Adrenal gland (tissue), 12 donors: ENCODE results near the gene UNC5A. TPM values are rescaled to one million over a fixed set of nuclear protein-coding genes. Genes with fewer than 3 reads are reported as not detected.

ENCODE experiments used
- DNase-seq, 7 donors: peaks; one replicate each; pipeline ENCODE4 v3.0.0-alpha.2; 2019 to 2020
- H3K27ac ChIP-seq, 5 donors: fragments of 200-600 bp; sonication (generic) in 4 of 5; 1 replicate in 3 of 5; 2 replicates in 2 of 5; pipeline versions ENCODE4 v1.5.1 to v1.8.0; 2016 to 2020; ENCODE audit warnings: mild to moderate bottlenecking in 1 of 5
- H3K27me3 ChIP-seq: fragments of 200-600 bp; 2 replicates; pipeline ENCODE4 v1.8.0; 2021
- H3K36me3 ChIP-seq, 2 donors: fragments of 200-600 bp; replicated peaks in 1 of 2; 1 replicate in 1 of 2; 2 replicates in 1 of 2; pipeline versions ENCODE4 v1.5.1 to v1.8.0; 2018 to 2022
- H3K4me1 ChIP-seq, 2 donors: fragments of 200-600 bp; replicated peaks in 1 of 2; 1 replicate in 1 of 2; 2 replicates in 1 of 2; pipeline versions ENCODE4 v1.5.1 to v1.8.0; 2018 to 2021
- H3K4me3 ChIP-seq, 4 donors: fragments of 200-600 bp; sonication (generic) in 3 of 4; one replicate each; pipeline ENCODE4 v1.5.1; 2016 to 2018
- H3K9me3 ChIP-seq, 3 donors: fragments of 200-600 bp; sonication (generic) in 1 of 3; replicated peaks in 1 of 3; 1 replicate in 2 of 3; 2 replicates in 1 of 3; pipeline versions ENCODE4 v1.5.1 to v1.8.0; 2016 to 2021
- CTCF ChIP-seq, 6 experiments: fragments of 450-650 bp in 4 of 6; fragments of 200-600 bp in 2 of 6; sonication (generic) in 1 of 6; IDR thresholded peaks; 1 replicate in 5 of 6; 2 replicates in 1 of 6; pipeline versions ENCODE4 v1.5.1 to v1.8.0; 2016 to 2021; ENCODE audit warnings: antibody characterized with exemption in 6 of 6, mild to moderate bottlenecking in 2 of 6, moderate library complexity in 1 of 6
- POLR2A ChIP-seq, 2 donors: fragments of 450-650 bp; IDR thresholded peaks; one replicate each; pipeline ENCODE4 v1.6.1; 2017; ENCODE audit warnings: antibody characterized with exemption in 2 of 2, mild to moderate bottlenecking in 2 of 2, moderate library complexity in 1 of 2
- WGBS, 4 donors: extraction: QIAGEN DNeasy Blood & Tissue Kit in 2 of 4; methylation state at CpG; one replicate each; pipeline versions ENCODE4 v1.1.5 to v1.1.7; 2013 to 2017; 5-methylcytosine and 5-hydroxymethylcytosine counted together
- intact Hi-C, 2 donors: fragments of 100-400 bp; cut with DNase I; formaldehyde crosslinking; loops; one replicate each; pipeline versions ENCODE4 v1.14.1 to v1.15.0; 2022 to 2023
- polyA plus RNA-seq, 3 donors: library from polyadenylated mRNA; stranded (reverse); fragments of 200-250 nt in 2 of 3; fragments of 350-450 nt in 1 of 3; fragmentation: Illumina TruSeq in 1 of 3; extraction: RNeasy Lipid Tissue Mini Kit (QIAGEN cat#74804) in 1 of 3; gene quantifications; one replicate each; pipeline ENCODE4 v1.2.3, GENCODE V29; 2013 to 2014
- total RNA-seq, 9 donors: library from RNA; depleted of rRNA in 4 of 9; stranded (reverse); fragments of >200 nt in 4 of 9; fragments of 120-200 nt in 1 of 9; fragmentation: NEBNext Ultra II Directional in 1 of 9; extraction: Animal tissue kit (Norgen Biotek cat#: 25700) in 1 of 9; gene quantifications; one replicate each; pipeline versions ENCODE4 v1.1.0 to v1.2.4, GENCODE V29; 2013 to 2023
- donor health status: healthy with polysubstance abuse.
- donor health status: Bipolar disorder and iron deficiency.
- donor health status: DM: yes; HTN: yes; CAD: no.
- donor health status: DM: no; HTN: no; CAD: no.
- donor health status: DM: no; HTN: no; CAD: no.
- donor health status: DM: yes; HTN: yes; CAD: no.

The UNC5A gene
- total and polyA plus RNA-seq, 12 donors: 0.06 to 19.7 (median 3.5) TPM; not detected in 2

- no peaks in the 10 kb centered on the region for H3K36me3 ChIP-seq
- WGBS, 4 donors: 51 to 55% (median 53%) methylated on average over 11 to 12 of the region's 12 CpGs
- peak overlapping the region in 1 of 5 donors; percentile 59 for H3K27ac ChIP-seq
- H3K4me1 ChIP-seq: peaks cover 7% of the 10 kb centered on the region in 2 donors
- TF ChIP-seq CTCF (IDR thresholded peaks at IDR 0.05) (no peak), POLR2A (IDR thresholded peaks at IDR 0.05) (no peak)
- peaks cover 39% of the 10 kb centered on the region for H3K27me3 ChIP-seq
- H3K9me3 ChIP-seq: no peaks in the 10 kb centered on the region
- DNase-seq: no peak
- H3K4me3 ChIP-seq: no peak overlapping the region
- intact Hi-C loops: no loop called here
Observed at GRCh38 chr5:176818391-176819098, 8.2 kb downstream of the UNC5A start.

- Histone ChIP-seq H3K9me3 (no peaks in the 10 kb centered on the region), H3K36me3 (no peaks in the 10 kb centered on the region), H3K27ac (no peak overlapping the region), H3K4me1 (peaks cover 7% of the 10 kb centered on the region in 2 donors), H3K4me3 (no peak overlapping the region), H3K27me3 (peaks cover 39% of the 10 kb centered on the region)
- TF ChIP-seq POLR2A (IDR thresholded peaks at IDR 0.05) (no peak), CTCF (IDR thresholded peaks at IDR 0.05) (no peak)
- no peak for DNase-seq
- intact Hi-C loops: no loop called here
- 81 to 96% (median 83%) methylated on average over 3 to 5 of the region's 5 CpGs for WGBS, 4 donors
Observed at GRCh38 chr5:176819476-176819875, 9.1 kb downstream of the UNC5A start.

- no peaks in the 10 kb centered on the region for H3K9me3 ChIP-seq
- peaks cover 7% of the 10 kb centered on the region in 2 donors for H3K4me1 ChIP-seq
- TF ChIP-seq POLR2A (IDR thresholded peaks at IDR 0.05) (no peak), CTCF (IDR thresholded peaks at IDR 0.05) (no peak)
- H3K4me3 ChIP-seq: no peak overlapping the region
- WGBS, 4 donors: 85 to 94% (median 88%) methylated on average over 7 of the region's 7 CpGs
- intact Hi-C loops: no loop called here
- no peak overlapping the region for H3K27ac ChIP-seq
- no peak for DNase-seq
- H3K27me3 ChIP-seq: peaks cover 37% of the 10 kb centered on the region
- H3K36me3 ChIP-seq: no peaks in the 10 kb centered on the region
Observed at GRCh38 chr5:176820937-176821336, 10.6 kb downstream of the UNC5A start.

- no peak overlapping the region for H3K27ac ChIP-seq
- H3K4me3 ChIP-seq: no peak overlapping the region
- no peak for TF ChIP-seq CTCF (IDR thresholded peaks at IDR 0.05)
- TF ChIP-seq POLR2A (IDR thresholded peaks at IDR 0.05): no peak
- WGBS, 4 donors: 83 to 92% (median 90%) methylated on average over 6 of the region's 6 CpGs
- H3K36me3 ChIP-seq: no peaks in the 10 kb centered on the region
- no peaks in the 10 kb centered on the region for H3K9me3 ChIP-seq
- intact Hi-C loops: no loop called here
- peaks cover 32% of the 10 kb centered on the region for H3K27me3 ChIP-seq
- peaks cover 7% of the 10 kb centered on the region in 2 donors for H3K4me1 ChIP-seq
- no peak for DNase-seq
Observed at GRCh38 chr5:176821441-176821840, 11.1 kb downstream of the UNC5A start.
